Measurements from ENCODE around the gene SIGLEC11.
"Not testable (repeated sequence)": the region's sequence is repeated elsewhere in the genome, so short reads cannot be mapped to it uniquely, and the experiment has no call there.

SIGLEC11 gene

DNA sequence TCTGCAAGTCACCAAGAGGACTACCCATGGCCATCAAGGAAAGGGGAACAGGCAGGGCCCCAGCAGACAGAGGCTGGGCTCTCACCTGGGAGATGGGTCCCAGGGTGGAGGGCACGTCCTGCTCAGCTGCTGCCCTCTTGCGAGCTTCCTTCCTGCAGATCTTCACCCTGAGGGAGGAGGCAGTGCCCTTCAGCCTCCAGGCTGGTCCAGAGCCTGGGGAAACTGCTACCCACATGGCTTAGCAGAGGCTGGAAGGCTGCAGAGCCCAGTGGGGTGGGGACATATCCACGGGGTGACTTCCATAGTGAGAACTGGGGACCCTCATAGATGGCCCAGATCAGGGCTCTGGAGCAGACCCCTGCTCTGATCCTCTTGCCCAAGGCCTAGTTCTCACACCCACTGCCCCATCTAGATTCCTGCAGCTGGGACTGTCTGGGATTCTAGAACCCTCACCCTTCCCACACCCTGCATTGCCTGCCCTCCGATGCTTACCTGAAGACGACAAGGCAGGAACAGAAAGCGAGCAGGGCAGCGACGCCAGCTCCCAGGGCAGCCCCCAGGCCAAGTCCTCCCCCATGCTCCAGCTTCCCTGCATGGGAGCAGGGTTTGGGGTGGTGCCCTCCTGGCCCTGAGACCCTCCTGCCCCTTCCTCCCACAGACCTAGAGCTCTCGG is 9.0 kb downstream of the SIGLEC11 start:
- no peak for DNase-seq (ENCODE audit: low read depth)
- TF ChIP-seq, protein P1, sequence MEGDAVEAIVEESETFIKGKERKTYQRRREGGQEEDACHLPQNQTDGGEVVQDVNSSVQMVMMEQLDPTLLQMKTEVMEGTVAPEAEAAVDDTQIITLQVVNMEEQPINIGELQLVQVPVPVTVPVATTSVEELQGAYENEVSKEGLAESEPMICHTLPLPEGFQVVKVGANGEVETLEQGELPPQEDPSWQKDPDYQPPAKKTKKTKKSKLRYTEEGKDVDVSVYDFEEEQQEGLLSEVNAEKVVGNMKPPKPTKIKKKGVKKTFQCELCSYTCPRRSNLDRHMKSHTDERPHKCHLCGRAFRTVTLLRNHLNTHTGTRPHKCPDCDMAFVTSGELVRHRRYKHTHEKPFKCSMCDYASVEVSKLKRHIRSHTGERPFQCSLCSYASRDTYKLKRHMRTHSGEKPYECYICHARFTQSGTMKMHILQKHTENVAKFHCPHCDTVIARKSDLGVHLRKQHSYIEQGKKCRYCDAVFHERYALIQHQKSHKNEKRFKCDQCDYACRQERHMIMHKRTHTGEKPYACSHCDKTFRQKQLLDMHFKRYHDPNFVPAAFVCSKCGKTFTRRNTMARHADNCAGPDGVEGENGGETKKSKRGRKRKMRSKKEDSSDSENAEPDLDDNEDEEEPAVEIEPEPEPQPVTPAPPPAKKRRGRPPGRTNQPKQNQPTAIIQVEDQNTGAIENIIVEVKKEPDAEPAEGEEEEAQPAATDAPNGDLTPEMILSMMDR (IDR thresholded peaks at IDR 0.05; ENCODE audit: insufficient read depth, low read depth, low read length, missing control alignments), result no peak
- H3K4me3 ChIP-seq (ENCODE audit: low read depth, low read length), result no peak overlapping the region

DNA sequence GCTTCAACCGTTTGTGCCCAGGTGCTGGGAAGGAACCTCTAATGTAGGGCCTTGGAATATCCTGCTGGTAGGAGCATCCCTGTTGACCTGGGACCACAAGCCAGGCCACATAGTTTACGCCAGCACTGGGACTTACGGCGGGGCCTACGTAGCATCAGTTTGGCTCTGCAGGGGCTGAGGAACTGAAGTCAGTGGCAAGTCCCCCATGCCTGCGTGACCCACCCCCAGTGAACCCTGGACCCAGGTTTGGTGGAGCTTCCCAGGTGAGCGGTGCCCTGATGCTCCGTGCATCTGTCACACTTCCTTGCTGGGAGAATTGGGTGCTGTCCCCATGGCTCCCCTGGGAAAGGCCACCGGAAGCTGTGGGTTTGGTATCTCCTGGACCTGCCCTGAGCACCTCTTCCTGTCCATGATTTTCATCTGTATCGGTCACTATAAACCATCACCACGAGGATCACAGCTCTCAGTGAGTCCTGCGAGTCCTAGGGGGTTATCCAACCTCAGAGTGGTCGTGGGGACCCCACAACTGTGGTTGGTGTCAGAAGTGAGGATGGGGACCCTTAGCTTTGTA is 9.9 kb downstream of the SIGLEC11 start:
- H3K4me3 ChIP-seq (ENCODE audit: low read depth, low read length), result no peak overlapping the region
- TF ChIP-seq, protein P1 (IDR thresholded peaks at IDR 0.05; ENCODE audit: insufficient read depth, low read depth, low read length, missing control alignments), result no peak
- DNase-seq (ENCODE audit: low read depth), result no peak

DNA sequence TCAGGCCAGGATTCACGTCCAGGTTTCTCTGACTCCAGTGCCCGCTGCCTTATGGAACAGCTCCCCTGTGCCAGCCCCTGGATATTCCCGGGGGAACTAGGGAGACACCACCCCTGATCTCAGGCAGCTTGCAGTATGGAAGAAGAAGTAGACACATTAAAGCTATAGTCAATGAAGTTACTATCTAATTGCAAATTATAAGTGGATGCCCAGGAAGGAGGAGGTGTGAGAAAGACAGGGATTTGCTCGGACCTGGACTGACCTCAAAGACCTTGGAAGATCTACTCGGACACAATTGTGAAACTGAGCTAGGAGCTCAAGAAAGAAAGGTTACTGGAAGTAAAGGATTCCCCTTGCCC is 10.4 kb downstream of the SIGLEC11 start:
- H3K4me3 ChIP-seq (ENCODE audit: low read depth, low read length), result no peak overlapping the region
- TF ChIP-seq, protein P1 (IDR thresholded peaks at IDR 0.05; ENCODE audit: insufficient read depth, low read depth, low read length, missing control alignments), result no peak
- DNase-seq (ENCODE audit: low read depth), result no peak

DNA sequence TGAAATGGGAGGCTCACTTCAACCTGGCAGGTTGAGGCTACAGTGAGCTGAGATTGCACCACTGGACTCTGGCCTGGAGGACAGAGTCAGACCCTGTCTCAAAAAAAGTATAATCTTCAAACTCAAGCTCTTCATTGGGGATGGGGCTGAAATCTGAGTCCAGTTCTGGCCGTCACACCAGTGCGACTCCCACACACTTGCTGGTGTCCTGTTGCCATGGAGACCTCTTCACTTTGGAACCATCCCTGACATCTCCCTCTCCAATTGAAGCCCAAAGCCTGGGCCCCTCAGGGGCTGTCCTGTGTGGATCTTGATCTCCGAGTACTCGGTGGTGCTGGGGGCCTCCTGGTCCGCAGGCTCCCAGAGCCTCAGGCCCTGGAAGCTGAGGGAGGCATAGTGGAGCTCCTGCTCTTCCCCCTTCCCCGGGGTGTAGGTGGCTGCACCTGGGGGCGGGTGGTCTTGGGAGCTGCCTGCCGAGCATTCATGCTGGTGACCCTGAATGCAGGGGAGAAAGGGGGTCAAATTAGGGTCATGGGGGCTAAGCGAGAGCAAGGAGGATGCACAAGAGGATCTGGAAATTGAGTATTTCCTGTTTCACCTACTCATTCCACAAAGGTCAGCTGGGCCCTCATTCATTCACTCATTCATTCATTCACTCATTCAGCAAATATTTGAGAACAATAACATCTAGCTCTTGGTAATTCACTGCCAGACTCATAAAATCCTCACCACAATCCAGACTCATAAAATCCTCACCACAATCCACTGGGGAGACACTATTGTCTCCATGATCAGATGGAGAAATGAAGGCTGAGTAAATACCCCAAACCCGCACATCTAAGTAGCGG is 11.0 kb downstream of the SIGLEC11 start:
- DNase-seq (ENCODE audit: low read depth), result no peak
- TF ChIP-seq, protein P1 (IDR thresholded peaks at IDR 0.05; ENCODE audit: insufficient read depth, low read depth, low read length, missing control alignments), result no peak
- no peak overlapping the region for H3K4me3 ChIP-seq (ENCODE audit: low read depth, low read length)

DNA sequence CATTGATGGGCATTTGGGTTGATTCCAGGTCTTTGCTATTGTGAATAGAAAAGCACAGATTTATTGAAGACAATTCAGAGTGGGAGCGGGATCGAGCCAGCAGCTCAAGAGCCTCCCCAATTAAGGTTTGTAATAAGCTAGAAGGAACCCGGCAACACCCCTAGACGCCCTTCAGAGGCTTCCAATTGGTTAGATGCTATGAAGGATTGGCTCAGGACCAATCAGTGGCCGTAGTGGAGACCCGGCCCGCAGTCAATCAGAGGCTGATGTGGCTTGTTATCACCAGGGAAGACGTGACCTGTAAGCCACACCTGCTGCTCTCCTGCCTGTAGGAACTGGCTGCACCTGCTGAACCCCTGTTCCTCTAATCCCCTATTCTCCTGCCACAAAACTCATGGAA is 14.6 kb downstream of the SIGLEC11 start:
- no peak overlapping the region for H3K4me3 ChIP-seq (ENCODE audit: low read depth, low read length)
- TF ChIP-seq, protein P1 (IDR thresholded peaks at IDR 0.05; ENCODE audit: insufficient read depth, low read depth, low read length, missing control alignments), result no peak
- no peak for DNase-seq (ENCODE audit: low read depth)

DNA sequence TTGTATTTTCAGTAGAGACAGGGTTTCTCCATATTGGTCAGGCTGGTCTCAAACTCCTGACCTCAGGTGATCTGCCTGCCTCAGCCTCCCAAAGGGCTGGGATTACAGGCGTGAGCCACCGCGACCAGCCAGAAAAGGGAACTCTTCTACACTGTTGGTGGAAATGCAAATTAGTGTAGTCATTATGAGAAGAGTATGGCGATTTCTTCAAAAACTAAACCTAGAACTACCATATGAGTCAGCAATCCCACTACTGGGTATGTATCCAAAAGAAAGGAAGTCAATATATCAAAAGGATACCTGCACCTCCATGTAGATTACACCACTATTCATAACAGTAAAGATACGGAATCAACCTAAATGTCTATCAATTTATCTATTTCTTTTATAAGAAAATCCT is 16.4 kb downstream of the SIGLEC11 start:
- peak; percentile 75 for DNase-seq (ENCODE audit: low read depth)

DNA sequence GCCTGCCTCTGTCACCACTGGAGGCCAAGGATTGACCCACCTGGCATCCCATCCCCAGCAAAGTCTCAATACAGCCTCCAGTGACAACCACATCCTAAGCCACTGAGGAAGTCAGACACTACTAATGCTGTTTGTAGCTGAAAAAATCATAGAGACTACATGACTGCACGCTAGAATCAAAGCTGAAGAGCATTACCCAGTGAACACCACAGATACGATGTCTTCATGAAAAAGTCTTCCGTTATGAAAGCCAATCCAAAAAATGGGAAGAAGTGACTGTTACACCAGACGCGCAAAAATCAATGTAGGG is 20.5 kb downstream of the SIGLEC11 start:
- TF ChIP-seq, protein P1 (IDR thresholded peaks at IDR 0.05; ENCODE audit: insufficient read depth, low read depth, low read length, missing control alignments), result no peak
- no peak for DNase-seq (ENCODE audit: low read depth)

More for the DNA sequence above, 16.4 kb downstream of the SIGLEC11 start:
- not testable (repeated sequence) for H3K4me3 ChIP-seq (ENCODE audit: low read depth, low read length)

More for the DNA sequence above, 20.5 kb downstream of the SIGLEC11 start:
- no peak overlapping the region for H3K4me3 ChIP-seq (ENCODE audit: low read depth, low read length)
